T-cell (primary cell): ENCODE results near the gene SLC24A3. TPM values are rescaled to one million over a fixed set of nuclear protein-coding genes. Genes with fewer than 3 reads are reported as not detected.

Source experiments
- ATAC-seq, 4 experiments: fragments of 200-7000 bp in 3 of 4; fragments of 150-1000 bp in 1 of 4; cut with Tn5 transposase; replicated peaks in 1 of 4; 1 replicate in 3 of 4; 2 replicates in 1 of 4; pipeline ENCODE4 v1.10.0; 2021; ENCODE audit warnings: moderate library complexity in 3 of 4, mild to moderate bottlenecking in 2 of 4, moderate number of reproducible peaks in 1 of 4
- CTCF ChIA-PET, 2 donors: fragments of 300-600 bp; sonication (Branson Sonifier 250); formaldehyde crosslinking; loops; one replicate each; lab custom pipeline; 2022; ENCODE audit warnings: antibody characterized with exemption in 2 of 2; lab: Charles Lee
- POLR2A ChIA-PET, 2 donors: fragments of 300-600 bp; sonication (Branson Sonifier 250); formaldehyde crosslinking; loops; one replicate each; lab custom pipeline; 2022; ENCODE audit warnings: antibody characterized with exemption in 2 of 2; lab: Charles Lee
- DNase-seq, 35 experiments: peaks; one replicate each; pipeline versions ENCODE4 v3.0.0 to v3.0.0-alpha.2; 2013 to 2023
- H3K27ac ChIP-seq: one replicate; pipeline ENCODE4 v1.5.1; 2013; ENCODE audit warnings: low read length
- H3K27me3 ChIP-seq, 2 experiments: replicated peaks in 1 of 2; 1 replicate in 1 of 2; 2 replicates in 1 of 2; pipeline versions ENCODE4 v1.6.1 to v1.7.0; 2013; ENCODE audit warnings: low read length in 1 of 2, mixed read lengths in 1 of 2; ENCODE audit not compliant: control insufficient read depth in 2 of 2, insufficient read depth in 2 of 2; ENCODE audit errors: extremely low read depth in 1 of 2
- H3K36me3 ChIP-seq, 2 donors: 1 replicate in 1 of 2; 2 replicates in 1 of 2; pipeline versions ENCODE4 v1.6.1 to v1.7.0; 2013; ENCODE audit warnings: low read length in 1 of 2; ENCODE audit not compliant: control insufficient read depth in 2 of 2, insufficient read depth in 1 of 2; ENCODE audit errors: extremely low read depth in 1 of 2
- H3K4me1 ChIP-seq, 2 experiments: 1 replicate in 1 of 2; 2 replicates in 1 of 2; pipeline versions ENCODE4 v1.6.1 to v1.7.0; 2013; ENCODE audit warnings: low read length in 2 of 2, mixed read lengths in 1 of 2; ENCODE audit not compliant: insufficient read depth in 2 of 2, control insufficient read depth in 1 of 2; ENCODE audit errors: extremely low read depth in 1 of 2
- H3K4me3 ChIP-seq, 2 donors: 1 replicate in 1 of 2; 2 replicates in 1 of 2; pipeline versions ENCODE4 v1.5.1 to v1.7.0; 2013; ENCODE audit warnings: mild to moderate bottlenecking in 2 of 2, low read length in 1 of 2, moderate library complexity in 1 of 2; ENCODE audit not compliant: control insufficient read depth in 1 of 2; ENCODE audit errors: extremely low read depth in 1 of 2
- H3K9me3 ChIP-seq: 2 replicates; pipeline ENCODE4 v1.7.0; 2013
- H3K27ac Mint-ChIP-seq, 2 donors: one replicate each; pipeline ENCODE4 v1.8.0; 2020 to 2021; ENCODE audit warnings: mild to moderate bottlenecking in 2 of 2, mixed read lengths in 2 of 2
- H3K27me3 Mint-ChIP-seq, 2 donors: one replicate each; pipeline ENCODE4 v1.8.0; 2021 to 2022; ENCODE audit warnings: mixed read lengths in 2 of 2
- H3K36me3 Mint-ChIP-seq: one replicate; pipeline ENCODE4 v1.8.0; 2021; ENCODE audit warnings: mixed read lengths
- H3K4me1 Mint-ChIP-seq, 3 donors: one replicate each; pipeline ENCODE4 v1.8.0; 2020 to 2022; ENCODE audit warnings: mixed read lengths in 3 of 3, mild to moderate bottlenecking in 1 of 3
- H3K4me3 Mint-ChIP-seq, 3 donors: one replicate each; pipeline ENCODE4 v1.8.0; 2020 to 2022; ENCODE audit warnings: mild to moderate bottlenecking in 3 of 3, mixed read lengths in 3 of 3, moderate library complexity in 3 of 3
- H3K9me3 Mint-ChIP-seq, 3 donors: one replicate each; pipeline ENCODE4 v1.8.0; 2020 to 2022; ENCODE audit warnings: mixed read lengths in 3 of 3
- WGBS: methylation state at CpG from one replicate; pipeline ENCODE4 v1.1.5; 2013; ENCODE audit warnings: missing lambda C conversion rate; ENCODE audit not compliant: insufficient coverage; 5-methylcytosine and 5-hydroxymethylcytosine counted together
- total RNA-seq, 35 experiments: library from RNA in 6 of 35; stranded (reverse) in 6 of 35; fragments of 120-200 nt in 1 of 35; gene quantifications; one replicate each; pipeline versions ENCODE4 v1.2.1 to v1.2.4 and lab custom pipeline; 2013 to 2026

SLC24A3 gene
- total RNA-seq, 5 donors from 2014 or later (not counting 1 experiment from before 2014, with no cell fraction given), result 0.06 to 0.25 (median 0.12) TPM

DNA sequence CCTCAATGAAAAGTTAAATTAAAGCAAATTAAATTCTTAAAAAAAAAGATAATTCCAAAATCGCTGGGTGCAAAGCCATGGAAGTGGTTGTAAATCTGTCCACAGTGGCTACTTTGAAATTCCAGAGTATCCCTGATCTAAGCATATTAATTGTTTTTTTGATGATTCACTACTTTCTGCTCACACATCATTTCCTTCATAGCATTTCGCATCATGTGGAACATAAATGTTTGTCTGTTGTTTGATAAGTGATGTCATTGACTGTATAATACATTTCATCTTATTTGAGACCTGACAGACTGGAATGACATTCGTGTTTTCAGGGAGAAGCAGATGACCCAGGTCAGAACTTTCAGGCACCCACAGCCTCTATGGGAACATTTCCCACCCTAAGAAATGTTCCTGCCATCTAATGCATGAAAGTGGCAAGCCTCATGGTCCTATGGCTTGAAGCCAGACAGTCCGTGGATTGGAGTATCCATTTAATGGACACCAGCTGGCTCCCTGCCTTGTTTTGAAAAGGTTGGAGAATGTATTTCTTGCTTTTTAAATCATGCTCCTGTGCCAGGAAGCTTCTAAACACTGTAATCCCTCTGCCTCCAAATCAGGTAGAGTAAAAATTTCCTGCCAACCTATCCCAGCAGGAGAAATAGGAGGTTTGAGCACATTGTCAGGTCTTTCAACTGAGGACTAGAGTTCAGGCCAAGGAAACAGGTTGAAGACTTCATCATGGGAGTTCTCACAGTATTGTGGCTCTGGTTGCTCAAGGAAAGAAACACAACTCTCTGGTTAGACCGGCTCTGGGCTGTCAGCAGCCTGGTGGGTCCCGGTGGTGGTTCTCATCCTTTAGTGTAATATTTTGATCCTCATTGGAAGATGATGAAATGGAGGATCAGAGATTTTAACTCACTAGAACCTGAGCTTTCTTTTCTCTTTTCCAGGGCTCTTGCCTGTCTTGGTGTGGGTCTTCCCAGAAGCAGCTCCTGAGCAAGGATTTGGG lies 157.9 kb downstream of the SLC24A3 start:
- H3K36me3 ChIP-seq, result no peaks in the 10 kb centered on the region
- no peaks in the 10 kb centered on the region for H3K4me1 ChIP-seq
- Mint-ChIP-seq H3K27ac (no peak overlapping the region), H3K4me1 (no peaks in the 10 kb centered on the region), H3K27me3 (no peaks in the 10 kb centered on the region), H3K9me3 (peaks cover 0 to 4% (median 0%) of the 10 kb centered on the region in 3 donors), H3K4me3 (no peak overlapping the region), H3K36me3 (no peaks in the 10 kb centered on the region)
- H3K4me3 ChIP-seq, result no peak overlapping the region
- no peak overlapping the region for H3K27ac ChIP-seq
- DNase-seq (no peak), ATAC-seq (no peak)
- no CpG with 5 or more reads among the region's 6 CpGs for WGBS
- H3K27me3 ChIP-seq, result peaks cover 0 to 3% of the 10 kb centered on the region in 2 experiments
- ChIA-PET CTCF (interaction anchor here in 1 of 2 donors (0.5 to 0.6 kb wide), 2 partner anchors 132 to 324 kb away, joined by 3 read pairs; no protein-coding TSS in a partner anchor), POLR2A (no interaction called here)
- no peaks in the 10 kb centered on the region for H3K9me3 ChIP-seq

DNA sequence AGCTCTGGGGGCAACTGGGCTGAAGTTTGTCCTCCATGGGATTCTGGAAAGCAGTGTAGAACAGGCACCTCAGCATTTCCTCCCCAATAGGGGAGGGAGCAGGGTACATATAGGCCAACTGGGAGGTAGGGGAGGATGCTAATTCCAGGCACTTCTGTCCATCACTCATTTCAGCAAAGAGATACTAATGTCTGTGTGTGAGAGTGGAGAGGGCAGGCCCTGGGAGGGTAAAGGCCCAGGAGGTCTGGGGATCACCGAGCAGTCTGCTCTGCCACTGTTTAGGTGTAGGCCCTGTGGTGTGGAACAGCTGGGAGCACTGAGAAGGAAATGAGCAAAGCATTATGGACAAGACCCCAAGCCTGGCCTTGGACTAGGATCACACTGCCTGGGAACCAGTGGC lies 158.7 kb downstream of the SLC24A3 start:
- Histone ChIP-seq H3K4me1 (no peaks in the 10 kb centered on the region), H3K36me3 (no peaks in the 10 kb centered on the region), H3K27me3 (peaks cover 0 to 3% of the 10 kb centered on the region in 2 experiments), H3K27ac (no peak overlapping the region), H3K4me3 (no peak overlapping the region), H3K9me3 (no peaks in the 10 kb centered on the region)
- H3K4me3 Mint-ChIP-seq, result no peak overlapping the region
- 73% methylated on average over 1 of the region's 1 CpG for WGBS
- H3K4me1 Mint-ChIP-seq, result no peaks in the 10 kb centered on the region
- no peaks in the 10 kb centered on the region for H3K36me3 Mint-ChIP-seq
- H3K27ac Mint-ChIP-seq, result no peak overlapping the region
- CTCF ChIA-PET, result interaction anchor here in 1 of 2 donors (0.6 kb wide), 1 partner anchor 132 kb away, joined by 3 read pairs; no protein-coding TSS in a partner anchor
- POLR2A ChIA-PET, result no interaction called here
- ATAC-seq (no peak), DNase-seq (no peak)
- peaks cover 0 to 4% (median 0%) of the 10 kb centered on the region in 3 donors for H3K9me3 Mint-ChIP-seq
- H3K27me3 Mint-ChIP-seq, result no peaks in the 10 kb centered on the region

DNA sequence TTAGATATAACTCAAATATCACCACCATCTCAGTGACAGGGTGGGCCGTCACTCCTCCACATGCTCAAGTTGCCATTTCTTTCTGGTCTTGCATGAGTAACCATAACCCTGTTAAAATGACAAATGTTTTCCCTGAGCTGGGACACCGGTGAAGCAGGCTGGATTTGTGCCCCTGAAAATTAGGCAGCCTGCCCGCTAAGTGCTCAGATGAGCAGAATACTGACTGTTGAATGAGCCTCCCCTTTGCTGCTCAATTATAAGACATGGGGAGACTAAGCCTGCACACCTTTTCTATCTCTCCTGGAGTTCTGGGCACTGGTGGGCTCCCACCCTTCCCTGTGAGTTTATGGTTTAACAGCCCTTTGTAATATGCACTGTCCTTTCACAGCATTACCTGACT lies 161.8 kb downstream of the SLC24A3 start:
- ChIA-PET CTCF (no interaction called here), POLR2A (no interaction called here)
- Mint-ChIP-seq H3K27me3 (no peaks in the 10 kb centered on the region), H3K27ac (no peak overlapping the region), H3K9me3 (peaks cover 0 to 4% (median 0%) of the 10 kb centered on the region in 3 donors), H3K4me1 (no peaks in the 10 kb centered on the region), H3K4me3 (no peak overlapping the region), H3K36me3 (no peaks in the 10 kb centered on the region)
- no peak for DNase-seq
- H3K27me3 ChIP-seq, result peaks cover 0 to 3% of the 10 kb centered on the region in 2 experiments
- ATAC-seq, result no peak
- H3K9me3 ChIP-seq, result no peaks in the 10 kb centered on the region
- H3K4me3 ChIP-seq, result no peak overlapping the region
- H3K27ac ChIP-seq, result no peak overlapping the region
- H3K4me1 ChIP-seq, result no peaks in the 10 kb centered on the region
- no peaks in the 10 kb centered on the region for H3K36me3 ChIP-seq
- 100% methylated on average over 2 of the region's 3 CpGs for WGBS

DNA sequence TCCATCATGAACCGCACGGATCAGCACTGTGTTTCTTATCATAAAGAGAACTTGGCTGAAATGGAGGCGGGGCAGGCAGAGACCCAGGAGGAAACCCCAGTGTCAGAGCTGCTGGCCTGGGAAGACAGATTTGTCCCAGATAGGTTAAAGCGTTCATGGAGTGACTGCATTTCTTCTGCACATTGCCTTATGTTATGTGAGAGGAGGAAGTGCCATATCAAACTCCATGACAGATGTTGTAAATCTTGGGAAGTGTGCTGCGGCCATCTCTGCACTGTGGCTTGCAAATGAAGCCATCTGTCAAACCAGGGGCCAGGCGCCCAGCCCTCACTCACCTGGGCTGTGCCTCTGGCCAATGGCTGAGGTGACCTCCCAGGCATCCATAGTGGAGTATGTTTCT lies 163.0 kb downstream of the SLC24A3 start:
- no peaks in the 10 kb centered on the region for H3K27me3 Mint-ChIP-seq
- Histone ChIP-seq H3K27ac (no peak overlapping the region), H3K4me3 (no peak overlapping the region), H3K36me3 (no peaks in the 10 kb centered on the region), H3K4me1 (no peaks in the 10 kb centered on the region), H3K27me3 (peaks cover 0 to 3% of the 10 kb centered on the region in 2 experiments), H3K9me3 (no peaks in the 10 kb centered on the region)
- ChIA-PET POLR2A (no interaction called here), CTCF (no interaction called here)
- DNase-seq (no peak), ATAC-seq (no peak)
- no peak overlapping the region for H3K4me3 Mint-ChIP-seq
- WGBS, result 17% methylated on average over 4 of the region's 6 CpGs
- H3K4me1 Mint-ChIP-seq, result no peaks in the 10 kb centered on the region
- H3K27ac Mint-ChIP-seq, result no peak overlapping the region
- peaks cover 0 to 4% (median 0%) of the 10 kb centered on the region in 3 donors for H3K9me3 Mint-ChIP-seq
- H3K36me3 Mint-ChIP-seq, result no peaks in the 10 kb centered on the region

DNA sequence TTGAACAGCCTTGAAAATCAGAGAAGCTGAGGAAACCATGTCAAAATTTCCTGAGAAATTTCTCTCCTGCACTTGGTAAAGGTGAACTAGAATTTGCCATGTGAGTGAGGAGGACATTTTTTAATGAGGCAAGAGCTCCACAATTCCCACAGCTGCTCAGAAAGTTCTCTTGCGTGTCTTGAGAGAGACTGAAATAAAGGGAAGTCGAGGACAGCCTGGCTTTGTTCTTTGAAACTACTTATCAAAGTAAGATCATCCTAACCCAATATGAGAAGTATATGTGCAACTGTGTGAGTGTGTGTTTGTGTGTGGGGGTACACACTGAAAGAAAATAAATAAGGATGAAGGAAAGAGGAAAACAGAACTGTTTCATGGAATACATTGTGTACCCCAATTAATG lies 163.4 kb downstream of the SLC24A3 start:
- Histone ChIP-seq H3K9me3 (no peaks in the 10 kb centered on the region), H3K4me3 (no peak overlapping the region), H3K27me3 (peaks cover 0 to 3% of the 10 kb centered on the region in 2 experiments), H3K4me1 (no peaks in the 10 kb centered on the region), H3K36me3 (no peaks in the 10 kb centered on the region), H3K27ac (no peak overlapping the region)
- no peaks in the 10 kb centered on the region for H3K4me1 Mint-ChIP-seq
- H3K27me3 Mint-ChIP-seq, result no peaks in the 10 kb centered on the region
- DNase-seq (no peak), ATAC-seq (no peak)
- H3K4me3 Mint-ChIP-seq, result no peak overlapping the region
- WGBS, result no CpG with 5 or more reads among the region's 2 CpGs
- H3K9me3 Mint-ChIP-seq, result peaks cover 0 to 4% (median 0%) of the 10 kb centered on the region in 3 donors
- ChIA-PET POLR2A (no interaction called here), CTCF (no interaction called here)
- H3K36me3 Mint-ChIP-seq, result no peaks in the 10 kb centered on the region
- no peak overlapping the region for H3K27ac Mint-ChIP-seq

DNA sequence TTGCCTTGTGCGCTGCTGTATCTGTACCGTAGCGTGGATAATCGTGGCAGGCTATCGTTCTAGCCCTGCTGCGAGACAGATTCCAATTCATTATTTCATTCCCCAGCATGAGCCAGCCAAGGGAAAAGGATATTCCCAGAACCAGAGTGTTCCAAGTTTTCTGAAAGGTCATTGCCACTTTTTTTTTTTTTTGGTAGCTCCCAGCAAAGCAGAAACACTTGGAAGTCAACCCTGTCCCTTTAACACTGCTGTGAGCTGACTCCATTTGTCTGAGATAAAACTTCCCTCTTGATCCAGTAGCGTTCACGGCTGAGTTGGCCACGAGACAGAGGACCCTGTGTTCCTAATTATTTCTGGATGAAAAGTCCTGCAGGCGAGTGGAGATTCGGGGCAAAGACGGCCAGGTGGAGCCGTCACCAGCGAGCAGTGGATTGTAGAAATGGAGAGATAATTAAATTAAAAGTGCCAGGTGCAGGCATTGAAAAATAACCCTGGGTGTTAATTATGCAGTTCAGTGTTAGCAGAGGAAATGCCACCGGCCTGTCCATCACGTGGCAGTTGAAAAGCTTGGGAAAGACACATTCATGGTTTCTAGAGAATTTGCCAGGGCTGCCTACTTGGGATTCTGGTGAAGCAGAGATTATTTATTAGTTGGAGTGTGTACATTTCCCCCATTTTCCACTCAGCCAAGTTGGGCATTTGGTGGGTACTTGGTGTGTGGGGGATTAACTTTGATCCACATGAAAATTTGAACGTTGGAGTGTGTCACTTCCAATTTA lies 164.2 kb downstream of the SLC24A3 start:
- H3K9me3 ChIP-seq, result no peaks in the 10 kb centered on the region
- H3K4me3 ChIP-seq, result no peak overlapping the region
- peaks cover 0 to 3% of the 10 kb centered on the region in 2 experiments for H3K27me3 ChIP-seq
- no peaks in the 10 kb centered on the region for H3K4me1 Mint-ChIP-seq
- DNase-seq (no peak), ATAC-seq (no peak)
- ChIA-PET CTCF (no interaction called here), POLR2A (no interaction called here)
- no peak overlapping the region for H3K27ac ChIP-seq
- H3K4me3 Mint-ChIP-seq, result no peak overlapping the region
- H3K36me3 ChIP-seq, result no peaks in the 10 kb centered on the region
- peaks cover 0 to 4% (median 0%) of the 10 kb centered on the region in 3 donors for H3K9me3 Mint-ChIP-seq
- WGBS, result 83% methylated on average over 13 of the region's 17 CpGs
- H3K36me3 Mint-ChIP-seq, result no peaks in the 10 kb centered on the region
- H3K27ac Mint-ChIP-seq, result no peak overlapping the region
- H3K4me1 ChIP-seq, result no peaks in the 10 kb centered on the region
- H3K27me3 Mint-ChIP-seq, result no peaks in the 10 kb centered on the region
